T-cell (primary cell): Measurements from ENCODE around the gene DDX24. TPM values are rescaled to one million over a fixed set of nuclear protein-coding genes. Genes with fewer than 3 reads are reported as not detected.

Experiments used
- ATAC-seq, 4 experiments: fragments of 200-7000 bp in 3 of 4; fragments of 150-1000 bp in 1 of 4; cut with Tn5 transposase; replicated peaks in 1 of 4; 1 replicate in 3 of 4; 2 replicates in 1 of 4; pipeline ENCODE4 v1.10.0; 2021; ENCODE audit warnings: moderate library complexity in 3 of 4, mild to moderate bottlenecking in 2 of 4, moderate number of reproducible peaks in 1 of 4
- CTCF ChIA-PET, 2 donors: fragments of 300-600 bp; sonication (Branson Sonifier 250); formaldehyde crosslinking; loops; one replicate each; lab custom pipeline; 2022; ENCODE audit warnings: antibody characterized with exemption in 2 of 2; lab: Charles Lee
- POLR2A ChIA-PET, 2 donors: fragments of 300-600 bp; sonication (Branson Sonifier 250); formaldehyde crosslinking; loops; one replicate each; lab custom pipeline; 2022; ENCODE audit warnings: antibody characterized with exemption in 2 of 2; lab: Charles Lee
- DNase-seq, 35 experiments: peaks; one replicate each; pipeline versions ENCODE4 v3.0.0 to v3.0.0-alpha.2; 2013 to 2023
- H3K27ac ChIP-seq: one replicate; pipeline ENCODE4 v1.5.1; 2013; ENCODE audit warnings: low read length
- H3K27me3 ChIP-seq, 2 experiments: replicated peaks in 1 of 2; 1 replicate in 1 of 2; 2 replicates in 1 of 2; pipeline versions ENCODE4 v1.6.1 to v1.7.0; 2013; ENCODE audit warnings: low read length in 1 of 2, mixed read lengths in 1 of 2; ENCODE audit not compliant: control insufficient read depth in 2 of 2, insufficient read depth in 2 of 2; ENCODE audit errors: extremely low read depth in 1 of 2
- H3K36me3 ChIP-seq, 2 donors: 1 replicate in 1 of 2; 2 replicates in 1 of 2; pipeline versions ENCODE4 v1.6.1 to v1.7.0; 2013; ENCODE audit warnings: low read length in 1 of 2; ENCODE audit not compliant: control insufficient read depth in 2 of 2, insufficient read depth in 1 of 2; ENCODE audit errors: extremely low read depth in 1 of 2
- H3K4me1 ChIP-seq, 2 experiments: 1 replicate in 1 of 2; 2 replicates in 1 of 2; pipeline versions ENCODE4 v1.6.1 to v1.7.0; 2013; ENCODE audit warnings: low read length in 2 of 2, mixed read lengths in 1 of 2; ENCODE audit not compliant: insufficient read depth in 2 of 2, control insufficient read depth in 1 of 2; ENCODE audit errors: extremely low read depth in 1 of 2
- H3K4me3 ChIP-seq, 2 donors: 1 replicate in 1 of 2; 2 replicates in 1 of 2; pipeline versions ENCODE4 v1.5.1 to v1.7.0; 2013; ENCODE audit warnings: mild to moderate bottlenecking in 2 of 2, low read length in 1 of 2, moderate library complexity in 1 of 2; ENCODE audit not compliant: control insufficient read depth in 1 of 2; ENCODE audit errors: extremely low read depth in 1 of 2
- H3K9me3 ChIP-seq: 2 replicates; pipeline ENCODE4 v1.7.0; 2013
- H3K27ac Mint-ChIP-seq, 2 donors: one replicate each; pipeline ENCODE4 v1.8.0; 2020 to 2021; ENCODE audit warnings: mild to moderate bottlenecking in 2 of 2, mixed read lengths in 2 of 2
- H3K27me3 Mint-ChIP-seq, 2 donors: one replicate each; pipeline ENCODE4 v1.8.0; 2021 to 2022; ENCODE audit warnings: mixed read lengths in 2 of 2
- H3K36me3 Mint-ChIP-seq: one replicate; pipeline ENCODE4 v1.8.0; 2021; ENCODE audit warnings: mixed read lengths
- H3K4me1 Mint-ChIP-seq, 3 donors: one replicate each; pipeline ENCODE4 v1.8.0; 2020 to 2022; ENCODE audit warnings: mixed read lengths in 3 of 3, mild to moderate bottlenecking in 1 of 3
- H3K4me3 Mint-ChIP-seq, 3 donors: one replicate each; pipeline ENCODE4 v1.8.0; 2020 to 2022; ENCODE audit warnings: mild to moderate bottlenecking in 3 of 3, mixed read lengths in 3 of 3, moderate library complexity in 3 of 3
- H3K9me3 Mint-ChIP-seq, 3 donors: one replicate each; pipeline ENCODE4 v1.8.0; 2020 to 2022; ENCODE audit warnings: mixed read lengths in 3 of 3
- WGBS: methylation state at CpG from one replicate; pipeline ENCODE4 v1.1.5; 2013; ENCODE audit warnings: missing lambda C conversion rate; ENCODE audit not compliant: insufficient coverage; 5-methylcytosine and 5-hydroxymethylcytosine counted together
- total RNA-seq, 35 experiments: library from RNA in 6 of 35; stranded (reverse) in 6 of 35; fragments of 120-200 nt in 1 of 35; gene quantifications; one replicate each; pipeline versions ENCODE4 v1.2.1 to v1.2.4 and lab custom pipeline; 2013 to 2026

DDX24 gene
- total RNA-seq, 5 donors from 2014 or later (not counting 1 experiment from before 2014, with no cell fraction given), result 258 to 448 (median 265) TPM

DNA sequence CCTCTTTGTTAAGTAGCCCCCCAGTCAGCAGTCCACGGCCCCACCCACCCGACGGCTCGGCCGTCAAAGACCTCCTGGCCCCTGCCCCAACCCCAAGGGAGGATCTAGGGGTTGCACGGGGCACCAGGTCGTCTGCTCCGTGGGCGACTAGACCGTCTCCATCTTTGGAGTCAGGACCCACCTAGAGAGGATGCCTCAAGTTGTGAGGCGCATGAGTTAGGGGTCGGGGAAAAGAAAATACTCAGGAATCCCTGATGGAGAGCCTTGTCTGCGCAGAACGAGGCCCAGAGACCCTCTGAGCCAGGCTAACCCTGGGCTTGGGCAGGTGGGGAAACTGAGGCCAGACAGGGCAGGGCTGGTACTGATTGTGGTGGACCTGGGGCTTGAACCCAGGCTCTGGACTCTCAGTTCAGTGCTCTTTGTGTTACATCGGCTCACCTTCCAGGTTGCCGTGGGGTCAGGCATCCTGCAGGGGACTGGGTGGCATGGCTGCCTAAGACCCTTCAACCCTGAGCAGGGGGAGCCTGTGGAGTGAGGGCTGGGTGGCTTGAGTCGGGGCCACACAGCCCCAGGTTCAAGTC lies 54.0 kb downstream of the DDX24 start:
- no peak overlapping the region for H3K27ac ChIP-seq
- DNase-seq, result no peak
- no peaks in the 10 kb centered on the region for H3K9me3 Mint-ChIP-seq
- peaks cover 37 to 40% (median 39%) of the 10 kb centered on the region in 3 donors for H3K4me1 Mint-ChIP-seq
- H3K27ac Mint-ChIP-seq, result peak overlapping the region in 1 of 2 donors; percentile 31
- POLR2A ChIA-PET, result interaction anchor here in 1 of 2 donors (0.6 kb wide), 1 partner anchor 23 kb away, joined by 4 read pairs; no protein-coding TSS in a partner anchor
- H3K27me3 Mint-ChIP-seq, result peaks cover 0 to 2% of the 10 kb centered on the region in 2 donors
- H3K27me3 ChIP-seq, result peaks cover 0 to 11% of the 10 kb centered on the region in 2 experiments
- no peaks in the 10 kb centered on the region for H3K36me3 ChIP-seq
- H3K4me3 Mint-ChIP-seq, result peak overlapping the region; percentile 56 to 66 (median 60)
- H3K36me3 Mint-ChIP-seq, result no peaks in the 10 kb centered on the region
- H3K4me3 ChIP-seq, result peak overlapping the region in 1 of 2 donors; percentile 29
- no peaks in the 10 kb centered on the region for H3K9me3 ChIP-seq
- ATAC-seq, result no peak
- WGBS, result 57% methylated on average over 13 of the region's 17 CpGs
- CTCF ChIA-PET, result interaction anchor here in 1 of 2 donors (1.3 to 2.0 kb wide), 2 partner anchors 9 kb away, joined by 5 to 10 read pairs; no protein-coding TSS in a partner anchor
- peaks cover 0 to 39% of the 10 kb centered on the region in 2 experiments for H3K4me1 ChIP-seq

DNA sequence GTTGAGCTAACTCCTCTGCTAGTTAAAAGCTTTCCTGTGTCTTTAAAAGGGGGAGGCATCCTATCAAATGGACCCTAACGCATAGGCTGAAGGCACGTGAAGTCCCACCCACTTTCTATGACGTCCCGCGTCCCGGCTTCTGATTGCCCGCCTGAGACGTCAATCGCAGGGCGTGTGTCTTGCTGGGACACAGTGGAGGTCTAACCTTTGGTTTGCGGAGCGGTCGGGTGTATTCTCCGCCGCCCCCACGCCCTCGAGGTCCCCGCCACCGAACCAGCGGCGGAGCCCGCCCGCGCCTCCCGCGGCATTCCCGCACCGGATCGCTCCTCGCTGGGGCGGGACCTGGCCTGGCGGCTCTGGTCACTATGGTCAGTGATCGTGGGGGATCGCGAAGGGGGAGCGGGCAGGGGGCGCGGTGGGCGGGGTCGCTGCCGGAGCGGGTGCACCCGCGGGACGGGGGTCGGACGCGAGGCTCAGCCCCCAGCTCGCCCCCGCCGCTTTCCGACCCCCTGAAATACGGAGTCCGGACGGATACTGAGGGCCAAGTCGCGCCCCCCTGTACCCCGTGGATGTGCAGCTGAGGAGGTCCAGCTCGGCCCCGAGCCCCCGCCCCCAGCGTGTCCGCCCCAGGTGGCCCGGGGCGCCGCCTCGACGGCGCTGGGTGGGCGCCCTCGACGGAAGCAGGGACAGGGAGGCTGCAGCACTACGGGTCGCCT lies 54.7 kb downstream of the DDX24 start, which contains the start of gene OTUB2:
Gene OTUB2, plus strand, starts transcription at position 168 of the 716 bp plus-strand sequence. Its CDS starts 198 bp downstream, at position 366.
- peak within 1 kb of the TSS; percentile 30 to 36 for H3K4me3 ChIP-seq
- peaks cover 0 to 2% of the 10 kb centered on the region in 2 donors for H3K27me3 Mint-ChIP-seq
- H3K9me3 Mint-ChIP-seq, result no peaks in the 10 kb centered on the region
- H3K9me3 ChIP-seq, result no peaks in the 10 kb centered on the region
- no peak within 1 kb of the TSS for H3K27ac ChIP-seq
- no peaks in the 10 kb centered on the region for H3K36me3 ChIP-seq
- peaks cover 2 to 46% of the 10 kb centered on the region in 2 experiments for H3K4me1 ChIP-seq
- H3K36me3 Mint-ChIP-seq, result no peaks in the 10 kb centered on the region
- DNase-seq (peak; percentile 91 to 99 (median 95)), ATAC-seq (peak; percentile 99 to 100 (median 99))
- H3K27ac Mint-ChIP-seq, result peak within 1 kb of the TSS in 1 of 2 donors; percentile 31
- ChIA-PET POLR2A (interaction anchor here in 1 of 2 donors (0.6 kb wide), 1 partner anchor 58 kb away, joined by 4 read pairs; no protein-coding TSS in a partner anchor), CTCF (interaction anchor here (0.7 to 2.0 kb wide), 8 partner anchors 9 to 110 kb away, joined by 3 to 10 read pairs (median 5); partner anchors contain the start of genes DDX24 (in 1 of the 2) and IFI27L1 (in 1 of the 2))
- peaks cover 42 to 46% (median 44%) of the 10 kb centered on the region in 3 donors for H3K4me1 Mint-ChIP-seq
- WGBS, result 2% methylated on average over 70 of the region's 74 CpGs
- H3K27me3 ChIP-seq, result peaks cover 0 to 11% of the 10 kb centered on the region in 2 experiments
- peak within 1 kb of the TSS; percentile 73 to 84 (median 76) for H3K4me3 Mint-ChIP-seq

DNA sequence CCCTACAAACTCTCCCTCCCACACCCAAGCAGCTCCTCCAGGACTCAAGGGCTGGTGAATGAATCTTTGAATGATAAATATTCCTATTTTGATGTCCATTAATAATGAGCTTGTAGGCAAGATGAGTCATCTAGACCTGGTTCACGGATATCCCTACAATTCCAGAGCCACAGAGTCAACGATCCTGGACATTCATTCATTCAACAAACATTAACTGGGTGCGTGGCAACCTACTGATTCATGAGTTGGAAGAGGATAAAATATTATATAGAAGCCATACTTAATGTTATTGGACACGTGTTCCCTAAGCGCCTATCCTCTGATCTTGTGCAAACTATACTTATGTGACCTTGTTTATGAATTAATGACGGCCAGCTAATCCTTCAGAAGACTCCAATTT lies 55.3 kb downstream of the DDX24 start:
- peaks cover 0 to 2% of the 10 kb centered on the region in 2 donors for H3K27me3 Mint-ChIP-seq
- no peaks in the 10 kb centered on the region for H3K9me3 Mint-ChIP-seq
- Histone ChIP-seq H3K27me3 (peaks cover 0 to 11% of the 10 kb centered on the region in 2 experiments), H3K27ac (no peak overlapping the region), H3K9me3 (no peaks in the 10 kb centered on the region), H3K4me1 (peaks cover 2 to 48% of the 10 kb centered on the region in 2 experiments), H3K4me3 (peak overlapping the region; percentile 30 to 36), H3K36me3 (no peaks in the 10 kb centered on the region)
- DNase-seq (no peak), ATAC-seq (no peak)
- ChIA-PET POLR2A (interaction anchor here in 1 of 2 donors (0.6 kb wide), 1 partner anchor 58 kb away, joined by 4 read pairs; no protein-coding TSS in a partner anchor), CTCF (interaction anchor here (0.7 to 2.0 kb wide), 8 partner anchors 9 to 111 kb away, joined by 3 to 10 read pairs (median 5); partner anchors contain the start of genes DDX24 (in 1 of the 2) and IFI27L1 (in 1 of the 2))
- H3K4me3 Mint-ChIP-seq, result peak overlapping the region; percentile 73 to 84 (median 76)
- no peak overlapping the region for H3K27ac Mint-ChIP-seq
- H3K4me1 Mint-ChIP-seq, result peaks cover 42 to 48% (median 46%) of the 10 kb centered on the region in 3 donors
- H3K36me3 Mint-ChIP-seq, result no peaks in the 10 kb centered on the region
- WGBS, result 0% methylated on average over 1 of the region's 6 CpGs

DNA sequence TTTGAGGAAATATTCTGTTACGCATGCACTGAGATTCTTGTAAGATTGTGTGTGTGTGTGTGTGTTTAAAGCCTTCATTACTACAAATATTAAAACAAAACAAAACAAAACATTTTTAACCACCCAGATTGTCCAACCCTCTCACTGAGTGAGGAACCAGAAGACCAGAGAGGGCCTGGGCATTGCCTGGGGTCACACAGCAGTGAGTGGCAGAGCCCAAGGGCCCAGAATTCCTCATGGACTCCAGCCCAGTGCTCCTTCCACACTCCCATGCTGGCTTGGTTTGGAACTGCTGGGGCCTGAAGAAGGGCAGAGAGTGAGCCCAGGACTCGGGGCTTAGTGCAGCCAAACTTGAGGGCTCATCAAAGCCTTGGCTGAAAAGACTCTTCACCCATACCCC lies 56.5 kb downstream of the DDX24 start:
- Mint-ChIP-seq H3K9me3 (no peaks in the 10 kb centered on the region), H3K4me3 (no peak overlapping the region), H3K27me3 (peaks cover 0 to 5% of the 10 kb centered on the region in 2 donors), H3K27ac (no peak overlapping the region), H3K36me3 (no peaks in the 10 kb centered on the region), H3K4me1 (peaks cover 42 to 48% (median 46%) of the 10 kb centered on the region in 3 donors)
- peaks cover 0 to 11% of the 10 kb centered on the region in 2 experiments for H3K27me3 ChIP-seq
- no peaks in the 10 kb centered on the region for H3K36me3 ChIP-seq
- POLR2A ChIA-PET, result no interaction called here
- H3K4me1 ChIP-seq, result peaks cover 2 to 48% of the 10 kb centered on the region in 2 experiments
- no peak overlapping the region for H3K27ac ChIP-seq
- DNase-seq, result no peak
- CTCF ChIA-PET, result interaction anchor here in 1 of 2 donors (0.9 to 2.0 kb wide), 2 partner anchors 11 to 108 kb away, joined by 3 to 10 read pairs; no protein-coding TSS in a partner anchor
- 86% methylated on average over 1 of the region's 2 CpGs for WGBS
- ATAC-seq, result no peak
- no peak overlapping the region for H3K4me3 ChIP-seq
- H3K9me3 ChIP-seq, result no peaks in the 10 kb centered on the region

DNA sequence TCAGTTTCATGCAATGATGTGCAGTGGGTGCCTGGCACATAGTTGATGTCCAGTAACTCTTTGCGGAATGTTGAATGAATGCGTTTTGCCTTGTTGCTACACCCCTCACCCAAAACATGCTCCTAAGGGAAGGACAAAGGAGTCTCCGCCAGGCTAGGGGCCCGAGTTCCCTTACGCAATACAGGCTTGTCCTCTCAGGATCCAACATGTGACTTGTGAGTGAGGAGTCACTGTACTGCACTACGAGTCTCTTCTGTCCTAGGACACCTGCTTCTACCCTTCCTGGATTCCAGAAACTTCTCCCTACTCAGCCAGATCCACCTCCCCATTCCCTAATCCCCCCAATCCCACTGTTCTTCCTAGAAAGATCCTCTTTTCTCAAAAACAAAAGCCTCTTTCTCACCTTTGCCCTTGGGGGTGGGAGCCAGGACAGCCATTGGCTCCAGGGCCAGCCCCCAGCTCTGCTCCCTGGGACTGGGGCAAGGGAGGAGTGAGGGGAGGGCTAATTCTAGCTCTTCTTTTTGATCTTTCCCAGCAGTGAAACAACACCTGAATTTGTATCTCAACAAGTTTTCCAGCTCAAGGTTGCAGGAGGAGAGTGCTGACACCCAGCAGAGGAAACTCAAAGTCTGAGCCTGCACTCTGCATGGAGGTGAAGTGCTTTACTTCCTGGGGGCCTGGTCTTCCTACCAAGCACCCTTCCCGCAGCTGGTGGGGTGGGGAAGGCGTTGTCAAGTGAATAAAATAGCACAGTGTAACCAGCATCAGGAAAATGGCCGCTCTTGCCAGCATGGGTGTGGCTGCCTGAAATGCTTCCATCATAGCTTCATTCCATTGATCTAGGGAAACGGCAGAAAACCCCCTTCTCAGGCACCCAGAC lies 58.2 kb downstream of the DDX24 start:
- POLR2A ChIA-PET, result no interaction called here
- ATAC-seq (no peak), DNase-seq (no peak)
- no peaks in the 10 kb centered on the region for H3K36me3 ChIP-seq
- Mint-ChIP-seq H3K4me3 (no peak overlapping the region), H3K27me3 (peaks cover 2 to 7% of the 10 kb centered on the region in 2 donors), H3K36me3 (no peaks in the 10 kb centered on the region), H3K27ac (peak overlapping the region in 1 of 2 donors; percentile 59), H3K4me1 (peaks cover 30 to 34% (median 32%) of the 10 kb centered on the region in 3 donors), H3K9me3 (no peaks in the 10 kb centered on the region)
- H3K27ac ChIP-seq, result no peak overlapping the region
- H3K4me3 ChIP-seq, result no peak overlapping the region
- CTCF ChIA-PET, result interaction anchor here (1.0 to 1.4 kb wide), 2 partner anchors 12 to 13 kb away, joined by 4 to 5 read pairs; no protein-coding TSS in a partner anchor
- no peaks in the 10 kb centered on the region for H3K9me3 ChIP-seq
- WGBS, result 80% methylated on average over 3 of the region's 10 CpGs
- H3K27me3 ChIP-seq, result peaks cover 0 to 11% of the 10 kb centered on the region in 2 experiments
- peaks cover 2 to 39% of the 10 kb centered on the region in 2 experiments for H3K4me1 ChIP-seq
